Measurements from ENCODE around the gene STMN3.

DNA sequence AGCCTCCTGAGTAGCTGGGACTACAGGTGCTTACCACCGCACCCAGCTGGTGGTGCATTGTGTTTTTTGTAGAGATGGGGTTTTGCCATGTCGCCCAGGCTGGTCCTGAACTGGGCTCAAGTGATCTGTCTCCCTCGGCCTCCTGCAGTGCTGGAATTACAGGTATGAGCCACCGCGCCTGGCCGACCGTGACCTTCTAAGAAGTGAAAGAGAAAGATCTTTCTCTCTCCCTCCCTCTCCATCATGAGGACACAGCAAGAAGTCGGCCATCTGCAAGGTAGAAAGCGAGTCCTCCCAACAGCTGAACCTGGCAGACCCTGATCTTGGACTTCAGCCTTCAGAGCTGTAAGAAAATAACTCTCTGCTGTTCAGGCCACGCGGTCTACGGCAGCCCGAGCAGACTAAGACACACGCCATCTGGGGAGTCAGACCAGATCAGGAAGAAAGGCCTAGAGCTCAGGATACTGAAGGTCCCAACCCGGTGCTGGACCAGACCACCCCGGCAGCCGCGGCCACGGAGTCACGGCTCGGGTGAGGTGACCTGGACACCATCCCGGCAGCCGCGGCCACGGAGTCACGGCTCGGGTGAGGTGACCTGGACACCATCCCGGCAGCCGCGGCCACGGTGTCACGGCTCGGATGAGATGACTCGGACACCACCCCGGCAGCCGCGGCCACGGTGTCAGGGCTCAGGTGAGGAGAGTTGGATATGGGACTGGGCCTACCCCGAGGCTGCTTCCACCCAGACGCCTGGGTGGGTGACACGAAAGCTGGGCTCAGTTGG, 35.9 kb downstream of the STMN3 start:
- TF ChIP-seq POLR2A (IDR thresholded peaks at IDR 0.05), result no peak
- no peak for TF ChIP-seq CTCF (IDR thresholded peaks at IDR 0.05 in 4 of 5, conservative IDR thresholded peaks at IDR 0.05 in 1 of 5)

All from gastrocnemius medialis (tissue), 4 donors.